HG02870 (cell line): ENCODE measurements around the gene NCOA1.
"Not testable (repeated sequence)": the region's sequence is repeated elsewhere in the genome, so short reads cannot be mapped to it uniquely, and the experiment has no call there.

Experiments used
- ATAC-seq: cut with Tn5 transposase; IDR thresholded peaks from one replicate; pipeline ENCODE4 v1.9.1; 2021; ENCODE audit warnings: mild to moderate bottlenecking, moderate library complexity; ENCODE audit not compliant: unreplicated experiment

The NCOA1 gene

DNA sequence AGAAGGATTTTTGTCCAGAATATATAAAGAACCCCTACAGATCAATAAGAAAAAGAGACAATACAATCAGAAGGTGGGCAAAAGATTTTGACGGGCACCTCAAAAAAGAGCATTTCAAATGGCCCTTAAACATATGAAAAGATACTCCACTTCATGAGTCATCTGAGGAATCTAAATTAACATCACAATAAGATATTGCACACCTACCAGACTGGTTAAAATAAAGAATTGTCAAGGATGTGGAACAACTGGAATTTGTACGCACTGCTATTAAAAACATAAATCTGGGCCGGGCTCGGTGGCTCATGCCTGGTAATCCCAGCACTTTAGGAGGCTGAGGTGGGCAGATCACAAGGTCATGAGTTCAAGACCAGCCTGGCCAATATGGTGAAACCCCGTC lies 17.0 kb upstream of the NCOA1 start:
- no peak for ATAC-seq

DNA sequence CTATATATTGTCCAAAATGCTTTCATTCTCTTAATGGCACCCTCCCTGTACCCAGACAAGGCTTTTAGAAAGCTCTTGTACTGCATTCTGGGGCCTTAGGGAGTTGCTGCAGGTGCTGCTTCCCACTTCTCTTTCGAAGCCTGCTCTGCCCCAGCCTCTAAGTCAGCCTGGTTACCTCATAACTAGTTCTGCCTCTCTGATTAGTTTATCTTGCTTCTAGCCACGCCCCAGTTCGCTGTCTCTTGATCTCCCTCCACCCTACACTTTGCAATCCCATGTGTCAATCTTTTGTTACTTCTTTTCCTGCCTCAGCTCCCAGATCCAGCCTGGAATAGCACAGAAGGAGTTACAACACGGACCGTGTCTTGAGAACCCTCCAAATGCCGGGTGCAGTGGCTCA lies 13.8 kb upstream of the NCOA1 start:
- no peak for ATAC-seq

DNA sequence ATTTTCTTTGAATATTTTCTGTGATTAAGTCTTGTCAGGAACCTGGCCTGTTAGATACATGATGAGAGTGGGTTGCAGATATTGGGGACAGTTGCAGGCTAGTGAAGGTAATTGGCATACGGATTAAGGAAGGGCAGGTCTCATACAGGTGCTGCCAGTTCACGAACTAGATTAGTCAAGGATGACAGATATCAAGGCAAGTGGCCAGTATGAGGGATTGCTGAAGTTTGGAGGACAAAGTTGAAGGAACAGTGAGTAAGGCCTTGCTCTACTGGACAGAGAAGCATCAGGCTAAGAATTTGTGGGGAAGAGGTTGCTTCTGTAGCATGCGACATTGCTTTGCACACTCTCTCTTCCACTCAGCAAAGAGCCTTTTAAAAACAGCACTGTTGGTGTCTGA lies 12.8 kb upstream of the NCOA1 start:
- no peak for ATAC-seq

DNA sequence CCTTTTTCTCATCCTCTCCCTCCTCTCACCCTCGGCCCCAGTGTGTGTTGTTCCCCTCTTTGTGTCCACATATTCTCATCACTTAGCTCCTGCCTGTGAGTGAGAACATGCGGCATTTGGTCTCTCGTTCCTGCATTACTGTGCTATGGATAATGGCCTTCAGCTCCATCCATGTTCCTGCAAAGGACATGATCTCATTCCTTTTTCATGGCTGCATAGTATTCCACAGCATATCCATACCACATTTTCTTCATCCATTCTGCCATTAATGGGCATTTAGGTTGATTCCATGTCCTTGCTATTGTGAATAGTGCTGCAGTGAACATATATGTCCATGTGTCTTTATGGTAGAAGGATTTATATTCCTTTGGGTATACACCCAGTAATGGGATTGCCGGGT lies 10.8 kb upstream of the NCOA1 start:
- no peak for ATAC-seq

DNA sequence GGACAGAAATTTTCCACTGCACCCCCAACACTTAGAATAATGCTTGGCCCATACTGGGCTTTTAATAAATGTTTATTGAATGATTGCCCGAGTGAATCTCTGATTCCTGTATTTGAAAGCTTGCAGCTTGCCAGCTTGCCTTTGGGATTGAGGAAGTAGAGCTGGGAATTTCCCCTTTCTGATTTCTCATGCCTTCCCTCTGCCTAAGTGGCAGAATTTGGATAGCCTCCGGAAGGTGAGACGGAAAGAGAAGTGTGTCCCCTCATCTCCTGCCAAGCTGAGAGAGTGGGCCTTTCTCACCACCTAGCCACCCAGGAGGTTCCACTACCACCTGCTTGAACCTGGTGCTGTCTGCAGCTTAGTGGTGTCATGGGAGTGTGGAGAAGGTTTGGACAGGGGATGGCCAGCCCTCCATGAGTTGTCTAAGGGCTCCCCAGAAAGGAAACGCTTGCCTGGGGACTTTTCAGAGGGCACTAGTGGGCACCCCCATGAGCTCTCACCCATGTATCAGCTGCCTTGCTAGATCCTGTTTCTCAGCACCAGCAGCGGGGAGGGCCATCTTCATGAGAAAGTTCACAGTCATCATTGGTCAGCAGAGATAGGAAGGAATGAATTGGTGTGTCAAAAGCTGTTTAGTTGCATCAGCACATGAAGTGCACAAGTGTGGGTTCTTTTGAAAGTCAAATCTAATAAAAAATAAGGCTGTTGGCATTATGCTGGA lies 8.6 kb upstream of the NCOA1 start:
- no peak for ATAC-seq

DNA sequence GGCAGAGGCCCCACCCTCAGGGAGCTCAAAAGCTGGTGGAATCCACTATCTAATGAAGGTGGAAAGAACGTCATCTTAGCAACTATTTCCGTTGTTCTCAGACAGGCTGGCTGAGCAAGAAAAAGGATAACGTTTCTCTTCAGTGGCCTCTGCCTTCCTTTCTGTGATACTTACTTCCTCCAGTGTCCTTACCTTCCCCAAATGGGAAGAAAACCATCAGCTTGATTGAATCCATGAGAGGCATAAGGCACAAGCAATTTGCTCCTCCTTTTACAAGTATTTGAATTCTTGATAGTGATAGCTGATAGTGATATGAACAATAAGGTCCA lies 8.1 kb upstream of the NCOA1 start:
- no peak for ATAC-seq

DNA sequence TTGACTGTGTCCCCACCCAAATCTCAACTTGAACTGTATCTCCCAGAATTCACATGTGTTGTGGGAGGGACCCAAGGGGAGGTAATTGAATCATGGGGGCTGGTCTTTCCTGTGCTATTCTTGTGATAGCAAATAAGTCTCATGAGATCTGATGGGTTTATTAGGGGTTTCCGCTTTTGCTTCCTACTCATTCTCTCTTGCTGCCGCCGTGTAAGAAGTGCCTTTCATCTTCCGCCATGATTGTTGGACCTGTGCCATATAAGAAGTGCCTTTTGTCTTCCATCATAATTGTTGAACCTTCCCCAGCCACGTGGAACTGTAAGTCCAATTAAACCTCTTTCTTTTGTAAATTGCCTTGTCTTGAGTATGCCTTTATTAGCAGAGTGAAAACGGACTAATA lies 6.4 kb upstream of the NCOA1 start:
- not testable (repeated sequence) for ATAC-seq

DNA sequence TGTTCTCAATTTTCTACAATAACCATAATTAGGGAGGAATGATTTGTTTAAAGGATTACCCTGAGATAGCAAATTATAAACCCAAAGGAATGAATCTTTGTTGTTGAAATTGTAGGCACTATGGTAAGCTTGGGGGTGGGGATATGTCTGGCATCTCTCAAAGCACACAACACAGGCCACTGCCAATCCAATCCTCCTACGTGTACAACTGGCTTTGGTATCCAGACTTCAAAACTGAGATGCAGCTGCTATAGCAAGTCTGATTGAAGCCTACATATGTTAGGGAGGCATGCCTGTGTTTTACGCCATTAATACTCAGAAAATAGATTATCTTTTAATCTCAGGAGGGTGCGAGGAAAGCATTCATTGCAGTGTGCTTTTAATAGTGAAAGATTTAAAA lies 5.9 kb upstream of the NCOA1 start:
- ATAC-seq: no peak

DNA sequence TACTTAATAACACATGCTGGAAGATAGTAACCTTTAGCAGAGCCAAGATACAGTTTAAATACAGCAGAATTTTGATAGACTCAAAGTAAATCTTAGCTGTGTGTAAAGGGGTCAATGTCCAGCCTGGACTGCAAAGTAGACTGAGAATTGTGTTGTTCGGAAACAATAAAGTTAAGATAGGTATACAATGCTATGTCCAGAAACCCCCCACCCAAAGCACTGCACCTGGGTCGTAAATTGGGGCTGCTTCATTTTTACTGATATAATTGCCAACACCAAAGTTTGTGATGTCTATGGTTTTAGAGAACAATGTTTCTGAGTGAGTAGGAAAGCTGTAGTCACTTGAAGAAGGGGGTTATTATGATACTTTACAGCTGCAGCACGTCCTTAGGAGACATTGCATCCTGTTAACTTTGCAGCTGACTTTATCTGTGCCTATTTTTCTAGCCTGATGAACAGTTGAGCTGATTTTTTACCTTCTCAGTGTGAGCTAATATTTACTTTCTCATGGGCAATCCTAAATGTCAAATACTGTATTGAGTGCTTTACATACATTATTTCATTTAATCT lies 4.3 kb upstream of the NCOA1 start:
- no peak for ATAC-seq

DNA sequence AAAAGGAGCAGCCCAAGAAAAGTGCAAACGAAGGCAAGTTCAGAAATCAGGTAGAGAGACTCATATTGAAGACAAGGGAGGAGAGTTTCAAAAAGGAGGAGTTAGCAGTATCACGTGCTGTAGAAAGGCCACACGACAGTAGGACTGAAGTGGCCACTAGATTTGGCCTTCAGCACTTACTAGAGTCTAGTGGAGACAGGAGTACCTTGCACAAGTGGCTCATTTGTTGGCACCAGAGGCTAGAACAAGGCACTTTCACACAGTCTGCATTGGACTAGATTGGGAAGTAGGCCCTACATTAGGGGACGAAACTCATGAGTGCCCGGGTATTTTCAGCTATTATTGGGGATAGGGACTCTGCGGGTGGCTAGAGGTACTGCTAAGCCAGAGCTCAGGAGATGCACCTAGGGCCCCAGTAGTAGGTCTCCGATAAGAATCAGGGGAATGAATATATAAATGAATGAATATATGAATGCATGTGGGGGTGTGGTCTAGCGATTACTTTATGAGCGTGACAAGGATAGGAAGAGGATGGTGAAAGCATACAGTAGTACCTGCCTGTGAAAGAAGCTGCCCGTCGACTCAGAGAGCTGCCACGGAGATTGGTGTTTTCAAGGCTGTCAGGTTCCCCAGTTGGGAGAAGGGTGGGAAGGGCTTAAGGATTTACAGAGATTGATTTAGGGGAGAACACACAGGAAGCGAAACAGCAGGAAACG lies 1.4 kb upstream of the NCOA1 start:
- ATAC-seq: no peak

DNA sequence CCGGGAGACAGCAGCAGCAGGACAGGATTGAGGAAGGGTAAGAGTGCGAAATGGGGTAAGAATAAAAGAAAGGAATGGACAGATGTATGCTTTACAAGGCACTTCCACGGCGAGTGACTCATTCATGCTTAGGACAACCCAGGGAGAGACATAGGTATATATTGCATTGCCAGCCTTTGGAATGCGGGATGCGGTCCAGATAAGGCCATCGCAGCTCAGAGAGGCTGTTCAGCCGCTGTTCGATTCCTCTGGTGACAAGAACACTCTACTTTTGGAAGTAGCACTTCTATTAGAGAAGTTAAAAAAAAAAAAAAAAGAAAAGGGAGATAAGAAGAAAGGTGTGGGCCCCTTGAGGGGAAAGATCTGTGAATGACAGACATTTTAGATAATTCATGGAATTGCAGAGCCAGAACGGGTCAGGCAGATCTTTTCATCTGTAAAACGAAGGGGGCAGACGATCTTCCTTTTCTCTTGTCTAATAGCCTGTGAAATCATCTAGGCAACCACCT lies 819 bp upstream of the NCOA1 start:
- ATAC-seq: no peak

DNA sequence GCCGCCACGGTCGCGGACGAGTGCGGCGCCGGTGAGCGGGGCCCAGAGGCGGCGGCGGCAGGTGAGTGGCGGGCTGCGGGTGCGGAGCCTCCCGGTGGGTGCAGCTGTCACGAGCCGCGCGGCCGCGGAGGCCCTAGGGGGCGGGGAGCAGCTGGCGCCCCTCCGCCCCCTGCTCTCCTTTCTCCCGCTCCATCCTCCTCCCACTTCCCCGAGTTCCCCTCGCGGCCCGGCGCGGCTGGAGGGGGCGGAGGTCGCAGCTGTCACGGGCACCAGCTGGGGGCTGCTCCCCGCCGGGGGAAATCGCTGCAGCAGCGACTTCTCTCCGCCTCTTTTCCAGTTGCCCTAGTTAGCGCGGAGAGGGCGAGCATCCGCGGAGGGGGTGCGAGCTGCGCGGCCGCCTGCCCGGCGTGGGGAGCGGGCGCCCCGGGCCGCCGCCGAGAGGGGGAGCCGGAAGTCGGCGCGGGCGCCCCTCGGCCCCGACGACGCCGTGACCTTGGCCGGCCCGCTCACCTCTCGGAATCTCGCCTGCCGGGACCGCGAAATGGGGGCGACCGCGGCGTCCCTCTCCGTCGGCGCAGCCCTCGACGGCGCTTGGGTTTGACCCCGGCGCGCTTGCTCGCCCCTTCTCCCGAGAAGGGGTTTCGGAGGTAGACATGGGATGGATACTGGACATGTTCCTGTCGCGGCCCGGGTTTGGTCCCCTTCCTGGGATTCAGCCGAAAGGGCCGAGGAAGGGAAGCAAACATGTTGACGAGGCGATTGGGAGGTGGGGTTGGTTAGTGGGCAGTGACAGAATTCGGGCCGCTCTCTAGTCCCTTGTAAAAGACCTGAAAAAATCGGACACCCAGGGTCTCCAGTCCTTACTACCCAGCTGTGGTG lies 727 bp downstream of the NCOA1 start:
- ATAC-seq: peak; percentile 34

DNA sequence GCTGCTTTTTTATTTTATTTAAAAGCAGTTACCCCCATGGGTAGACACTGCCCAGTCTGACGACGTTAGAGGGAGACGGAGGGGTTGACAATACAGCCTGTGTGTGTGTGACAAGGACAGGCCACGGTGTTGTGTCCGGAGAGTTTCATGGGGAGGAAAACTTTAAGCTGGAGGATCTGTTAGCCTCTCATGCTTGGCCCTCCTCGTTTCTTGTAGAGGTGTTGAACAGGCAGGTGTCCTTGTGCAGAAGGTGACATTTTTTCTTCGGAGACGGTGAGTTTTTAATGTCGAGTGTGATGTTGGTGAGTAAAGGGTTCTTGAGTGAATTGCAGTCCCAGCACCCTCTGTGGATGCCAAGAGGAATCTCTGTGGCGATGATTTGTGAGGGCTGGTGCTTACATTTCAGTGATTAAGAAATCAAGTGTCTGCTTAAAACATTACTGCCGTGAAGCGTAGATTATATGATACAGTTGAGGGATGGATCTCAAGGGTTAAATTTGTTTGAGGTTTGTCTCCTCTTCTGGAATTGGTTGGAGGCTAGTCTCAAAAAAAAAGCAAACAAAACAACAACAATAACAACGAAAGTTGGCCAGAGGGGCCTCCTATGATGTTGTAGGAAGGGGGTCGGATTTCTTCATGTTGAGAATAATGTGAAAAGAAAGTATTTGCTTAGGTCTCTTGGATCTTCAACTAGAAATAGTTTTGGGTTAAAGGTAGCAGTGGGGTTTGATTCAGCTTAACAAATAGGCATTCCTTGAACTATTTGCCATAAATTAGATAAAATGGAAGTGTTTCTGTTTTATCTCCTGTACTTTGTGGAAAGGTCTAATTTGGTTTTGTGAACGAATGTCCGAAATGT lies 1.6 kb downstream of the NCOA1 start:
- ATAC-seq: no peak

DNA sequence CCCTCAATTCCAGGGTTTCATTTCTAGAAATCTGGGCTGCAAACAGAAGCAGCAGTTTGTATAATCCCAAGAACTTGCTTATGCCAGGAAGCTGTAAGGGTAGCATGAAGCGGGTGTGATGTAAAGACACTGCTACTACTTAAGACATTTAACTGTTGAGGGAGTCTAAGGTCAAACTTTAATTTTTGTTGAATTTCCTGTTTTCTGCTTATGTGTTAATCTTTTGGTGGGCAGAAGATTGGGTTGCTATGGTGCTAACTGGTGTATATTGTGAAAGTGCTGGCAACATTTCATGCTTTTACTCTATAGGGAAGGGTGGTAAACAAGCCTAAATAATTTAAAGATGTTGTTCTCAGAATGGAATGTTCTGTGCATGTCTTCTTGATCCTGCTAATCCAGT lies 2.7 kb downstream of the NCOA1 start:
- no peak for ATAC-seq

DNA sequence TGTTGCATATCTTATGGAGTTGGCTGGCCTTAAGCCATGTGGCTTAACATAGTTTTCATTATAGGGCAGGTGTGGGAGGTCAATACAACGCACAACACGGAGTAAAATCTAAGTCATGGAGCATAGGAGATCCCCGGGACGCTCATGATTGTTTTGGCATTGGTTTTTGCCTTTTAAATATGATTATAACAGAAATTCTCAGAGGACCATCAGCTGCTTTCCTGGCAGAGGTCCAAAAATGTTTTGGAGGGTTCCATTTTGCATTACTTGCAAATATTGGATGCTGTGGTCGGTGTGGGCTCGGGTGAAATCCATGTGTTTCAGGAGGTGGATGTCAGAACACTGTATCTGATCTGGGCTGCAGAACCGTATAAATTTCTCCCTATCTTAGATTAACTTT lies 3.4 kb downstream of the NCOA1 start:
- ATAC-seq: no peak

DNA sequence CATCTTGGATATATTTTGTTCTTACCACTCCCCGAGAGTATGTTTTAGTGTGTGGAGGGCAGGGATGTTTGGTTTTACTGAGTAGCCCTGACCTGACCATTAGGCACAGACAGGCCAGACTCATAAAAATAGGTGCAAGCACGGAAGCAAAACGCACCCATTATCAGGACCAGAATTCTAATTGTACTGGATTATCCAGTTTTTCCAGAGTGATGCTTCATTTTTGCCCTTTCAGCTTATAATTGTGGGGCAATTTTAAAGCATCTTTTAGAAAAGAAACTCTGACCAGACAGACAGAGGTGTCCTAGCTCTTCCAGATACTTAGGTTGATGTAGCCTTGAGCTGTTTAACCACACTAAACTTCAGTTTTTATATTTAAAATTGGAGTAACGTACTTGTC lies 4.4 kb downstream of the NCOA1 start:
- no peak for ATAC-seq

DNA sequence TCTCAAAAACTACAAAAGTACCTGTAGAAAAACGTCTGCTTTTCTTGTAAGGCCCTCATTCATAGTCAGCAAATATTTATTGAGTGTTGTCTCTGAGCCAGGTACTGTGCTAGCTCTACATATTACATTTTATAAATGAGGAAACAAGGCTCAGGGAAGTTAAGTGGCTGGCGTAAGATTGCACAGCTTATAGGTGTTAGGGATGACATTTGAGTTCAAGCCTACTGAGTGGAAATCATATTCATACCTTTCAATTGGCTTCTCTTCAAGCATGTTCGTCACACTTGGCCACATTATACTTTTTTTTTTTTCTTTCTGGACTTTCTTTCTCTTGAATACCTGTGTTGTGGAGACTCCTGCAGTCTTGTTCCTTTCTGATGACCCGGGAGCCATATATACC lies 5.9 kb downstream of the NCOA1 start:
- ATAC-seq: no peak

DNA sequence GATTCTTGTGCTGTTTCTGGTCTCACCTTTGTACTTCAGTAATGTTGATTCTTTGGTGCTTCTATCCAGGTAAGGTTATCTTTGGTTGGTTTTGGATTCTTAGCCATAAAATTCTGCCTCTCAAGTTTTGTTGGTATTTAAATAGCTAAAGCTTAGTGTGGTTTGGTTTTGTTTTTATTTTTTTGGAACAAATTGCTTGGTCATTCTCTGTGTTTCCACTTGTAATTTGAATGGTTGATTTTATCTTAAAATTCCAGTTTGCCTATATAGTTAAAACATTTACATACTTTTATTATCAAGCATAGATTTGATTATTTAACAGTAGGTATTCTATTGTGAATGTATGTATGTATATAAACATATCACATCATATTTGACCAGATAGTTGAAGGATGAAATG lies 6.6 kb downstream of the NCOA1 start:
- ATAC-seq: no peak

DNA sequence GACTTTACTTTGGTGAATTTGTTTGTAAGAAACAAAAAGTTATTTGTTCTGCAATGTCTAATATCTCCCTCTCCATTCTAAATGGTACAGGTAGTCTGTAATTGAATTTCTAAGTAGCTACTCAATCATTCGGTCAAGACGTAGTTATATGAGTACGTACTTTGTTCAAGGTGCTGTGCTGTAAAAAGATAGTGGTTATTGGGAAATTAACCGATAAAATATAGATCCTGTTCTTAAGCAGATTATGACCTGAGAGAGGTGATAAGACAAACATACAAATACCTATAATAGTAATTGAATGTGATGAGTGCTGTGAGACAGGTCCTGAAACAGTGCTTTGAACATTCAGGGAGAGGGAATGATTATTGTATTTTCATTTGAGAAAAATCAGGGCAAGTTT lies 7.1 kb downstream of the NCOA1 start:
- no peak for ATAC-seq

DNA sequence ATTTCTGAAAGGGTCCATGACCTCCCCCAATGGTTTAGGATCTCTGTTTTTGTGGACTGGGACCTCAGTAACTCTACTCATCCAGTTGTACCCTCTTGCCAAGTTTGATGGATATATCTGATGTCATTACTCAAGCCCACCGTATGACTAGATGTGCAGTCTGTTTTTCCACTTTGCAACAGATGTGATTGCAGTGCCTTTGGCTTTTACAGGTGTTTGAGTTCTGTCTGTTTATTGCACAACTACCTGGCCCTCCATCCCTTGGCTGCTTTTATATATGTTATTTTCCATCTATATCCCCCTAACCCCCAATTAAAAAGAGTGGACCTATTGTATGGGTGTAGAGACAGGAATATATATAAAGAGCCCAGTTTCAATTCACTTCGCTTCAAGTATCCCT lies 10.8 kb downstream of the NCOA1 start:
- ATAC-seq: no peak
